Parathyroid adenoma (tissue), 2 donors: Measurements from ENCODE around the gene GADL1.

Experiments
- H2AFZ ChIP-seq: fragments of 300-600 bp; sonication (generic); one replicate; pipeline ENCODE4 v1.7.0; 2017; ENCODE audit warnings: antibody characterized with exemption, mild to moderate bottlenecking
- H3K27ac ChIP-seq: fragments of 300-600 bp; sonication (generic); one replicate; pipeline ENCODE4 v1.7.0; 2017
- H3K27me3 ChIP-seq: fragments of 300-600 bp; sonication (generic); one replicate; pipeline ENCODE4 v1.7.0; 2017; ENCODE audit warnings: low read length; ENCODE audit not compliant: control insufficient read depth, insufficient read depth
- H3K36me3 ChIP-seq: fragments of 300-600 bp; sonication (generic); one replicate; pipeline ENCODE4 v1.7.0; 2017; ENCODE audit warnings: low read length; ENCODE audit not compliant: control insufficient read depth, insufficient read depth
- H3K4me1 ChIP-seq: fragments of 300-600 bp; sonication (generic); one replicate; pipeline ENCODE4 v1.7.0; 2017; ENCODE audit warnings: control low read depth
- H3K4me2 ChIP-seq: fragments of 300-600 bp; sonication (generic); one replicate; pipeline ENCODE4 v1.7.0; 2017; ENCODE audit warnings: low read length
- H3K4me3 ChIP-seq: fragments of 300-600 bp; sonication (generic); one replicate; pipeline ENCODE4 v1.7.0; 2017; ENCODE audit warnings: low read depth, low read length
- H3K79me2 ChIP-seq: fragments of 300-600 bp; sonication (generic); one replicate; pipeline ENCODE4 v1.7.0; 2017; ENCODE audit warnings: control low read depth
- H3K9ac ChIP-seq: fragments of 300-600 bp; sonication (generic); one replicate; pipeline ENCODE4 v1.7.0; 2017; ENCODE audit warnings: mild to moderate bottlenecking
- H3K9me3 ChIP-seq: fragments of 300-600 bp; sonication (generic); one replicate; pipeline ENCODE4 v1.7.0; 2017; ENCODE audit warnings: low read length; ENCODE audit not compliant: control insufficient read depth
- TF ChIP-seq, protein P1 (sequence below): fragments of 300-600 bp; sonication (generic); IDR thresholded peaks from one replicate; pipeline ENCODE4 v1.7.0; 2017; ENCODE audit warnings: antibody characterized with exemption, mild to moderate bottlenecking
- donor health status: primary hyperparathyroidism.

The GADL1 gene

GRCh38 chr3:30776186-30776815, 118.2 kb downstream of the GADL1 start:
- TF ChIP-seq, protein P1, sequence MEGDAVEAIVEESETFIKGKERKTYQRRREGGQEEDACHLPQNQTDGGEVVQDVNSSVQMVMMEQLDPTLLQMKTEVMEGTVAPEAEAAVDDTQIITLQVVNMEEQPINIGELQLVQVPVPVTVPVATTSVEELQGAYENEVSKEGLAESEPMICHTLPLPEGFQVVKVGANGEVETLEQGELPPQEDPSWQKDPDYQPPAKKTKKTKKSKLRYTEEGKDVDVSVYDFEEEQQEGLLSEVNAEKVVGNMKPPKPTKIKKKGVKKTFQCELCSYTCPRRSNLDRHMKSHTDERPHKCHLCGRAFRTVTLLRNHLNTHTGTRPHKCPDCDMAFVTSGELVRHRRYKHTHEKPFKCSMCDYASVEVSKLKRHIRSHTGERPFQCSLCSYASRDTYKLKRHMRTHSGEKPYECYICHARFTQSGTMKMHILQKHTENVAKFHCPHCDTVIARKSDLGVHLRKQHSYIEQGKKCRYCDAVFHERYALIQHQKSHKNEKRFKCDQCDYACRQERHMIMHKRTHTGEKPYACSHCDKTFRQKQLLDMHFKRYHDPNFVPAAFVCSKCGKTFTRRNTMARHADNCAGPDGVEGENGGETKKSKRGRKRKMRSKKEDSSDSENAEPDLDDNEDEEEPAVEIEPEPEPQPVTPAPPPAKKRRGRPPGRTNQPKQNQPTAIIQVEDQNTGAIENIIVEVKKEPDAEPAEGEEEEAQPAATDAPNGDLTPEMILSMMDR: no peak
- Histone ChIP-seq H2AFZ (no peak overlapping the region), H3K4me1 (no peaks in the 10 kb centered on the region), H3K79me2 (no peaks in the 10 kb centered on the region), H3K27ac (no peak overlapping the region), H3K36me3 (no peaks in the 10 kb centered on the region), H3K4me3 (no peak overlapping the region), H3K9ac (no peak overlapping the region), H3K27me3 (no peaks in the 10 kb centered on the region), H3K9me3 (no peaks in the 10 kb centered on the region), H3K4me2 (no peak overlapping the region)

DNA sequence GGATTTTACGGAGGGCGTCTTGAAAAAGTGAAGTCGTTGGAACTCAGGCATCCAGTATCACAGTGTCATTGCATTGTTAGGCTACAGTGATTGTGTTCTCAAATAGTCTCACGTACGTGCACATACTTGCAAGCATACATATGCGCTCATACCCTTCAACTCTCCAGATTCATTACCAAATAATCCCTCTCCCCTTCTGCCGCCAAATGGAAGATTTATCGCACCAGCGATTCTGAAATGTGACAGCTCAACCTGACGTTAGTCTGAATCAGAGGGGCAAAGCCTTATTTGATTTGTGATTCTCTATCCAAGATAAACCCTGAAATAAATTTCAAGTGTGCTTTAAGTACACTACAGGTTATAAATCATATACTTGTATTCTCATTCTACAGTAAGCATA, 119.4 kb downstream of the GADL1 start:
- H3K79me2 ChIP-seq: no peaks in the 10 kb centered on the region
- no peak overlapping the region for H2AFZ ChIP-seq
- H3K27ac ChIP-seq: no peak overlapping the region
- H3K9me3 ChIP-seq: no peaks in the 10 kb centered on the region
- no peaks in the 10 kb centered on the region for H3K36me3 ChIP-seq
- no peaks in the 10 kb centered on the region for H3K4me1 ChIP-seq
- no peak overlapping the region for H3K4me3 ChIP-seq
- H3K9ac ChIP-seq: no peak overlapping the region
- TF ChIP-seq, protein P1: no peak
- no peak overlapping the region for H3K4me2 ChIP-seq
- H3K27me3 ChIP-seq: no peaks in the 10 kb centered on the region

- Histone ChIP-seq H2AFZ (no peak overlapping the region), H3K27me3 (no peaks in the 10 kb centered on the region), H3K4me3 (no peak overlapping the region), H3K27ac (no peak overlapping the region), H3K9ac (no peak overlapping the region), H3K9me3 (no peaks in the 10 kb centered on the region), H3K36me3 (no peaks in the 10 kb centered on the region), H3K4me1 (no peaks in the 10 kb centered on the region), H3K4me2 (no peak overlapping the region), H3K79me2 (no peaks in the 10 kb centered on the region)
- TF ChIP-seq, protein P1: no peak
Measured at GRCh38 chr3:30774062-30774461, 120.4 kb downstream of the GADL1 start.

DNA sequence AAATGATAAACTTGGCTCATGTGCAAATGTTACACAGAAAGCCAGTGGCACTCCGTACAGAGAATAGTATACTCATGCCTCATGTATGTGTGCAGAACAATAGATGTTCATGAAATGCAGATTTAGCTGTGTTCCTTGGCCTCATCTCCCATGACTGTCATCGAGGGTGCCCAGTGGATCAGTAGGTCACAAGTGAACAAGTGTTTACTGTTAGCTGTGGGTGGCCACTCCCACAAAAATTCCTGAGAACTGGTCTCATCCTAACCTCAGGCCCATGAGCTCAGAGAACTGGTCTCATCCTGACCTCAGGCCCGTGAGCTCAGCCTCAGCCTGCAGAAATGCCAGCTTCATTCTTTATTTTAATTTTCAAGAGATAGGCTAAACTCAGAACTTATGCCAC, 124.1 kb downstream of the GADL1 start:
- Histone ChIP-seq H3K9ac (no peak overlapping the region), H3K36me3 (no peaks in the 10 kb centered on the region), H3K27me3 (no peaks in the 10 kb centered on the region), H3K4me2 (no peak overlapping the region), H3K4me3 (no peak overlapping the region), H3K27ac (no peak overlapping the region), H3K4me1 (no peaks in the 10 kb centered on the region), H2AFZ (no peak overlapping the region), H3K79me2 (no peaks in the 10 kb centered on the region), H3K9me3 (no peaks in the 10 kb centered on the region)
- TF ChIP-seq, protein P1: no peak
